22Rv1 (cell line): ENCODE results near the gene RNF220.

Experiments used
- H3K27ac ChIP-seq: fragments of 450-650 bp; 2 replicates; pipeline ENCODE4 v1.5.1; 2017
- ZFX ChIP-seq: fragments of 450-650 bp; IDR thresholded peaks from 2 replicates; pipeline ENCODE4 v1.6.1; 2017; ENCODE audit warnings: antibody characterized with exemption, borderline replicate concordance
- TF ChIP-seq, protein P1 (sequence below): fragments of 450-650 bp; IDR thresholded peaks from 2 replicates; pipeline ENCODE4 v1.5.1; 2017; ENCODE audit warnings: mild to moderate bottlenecking

The RNF220 gene

DNA sequence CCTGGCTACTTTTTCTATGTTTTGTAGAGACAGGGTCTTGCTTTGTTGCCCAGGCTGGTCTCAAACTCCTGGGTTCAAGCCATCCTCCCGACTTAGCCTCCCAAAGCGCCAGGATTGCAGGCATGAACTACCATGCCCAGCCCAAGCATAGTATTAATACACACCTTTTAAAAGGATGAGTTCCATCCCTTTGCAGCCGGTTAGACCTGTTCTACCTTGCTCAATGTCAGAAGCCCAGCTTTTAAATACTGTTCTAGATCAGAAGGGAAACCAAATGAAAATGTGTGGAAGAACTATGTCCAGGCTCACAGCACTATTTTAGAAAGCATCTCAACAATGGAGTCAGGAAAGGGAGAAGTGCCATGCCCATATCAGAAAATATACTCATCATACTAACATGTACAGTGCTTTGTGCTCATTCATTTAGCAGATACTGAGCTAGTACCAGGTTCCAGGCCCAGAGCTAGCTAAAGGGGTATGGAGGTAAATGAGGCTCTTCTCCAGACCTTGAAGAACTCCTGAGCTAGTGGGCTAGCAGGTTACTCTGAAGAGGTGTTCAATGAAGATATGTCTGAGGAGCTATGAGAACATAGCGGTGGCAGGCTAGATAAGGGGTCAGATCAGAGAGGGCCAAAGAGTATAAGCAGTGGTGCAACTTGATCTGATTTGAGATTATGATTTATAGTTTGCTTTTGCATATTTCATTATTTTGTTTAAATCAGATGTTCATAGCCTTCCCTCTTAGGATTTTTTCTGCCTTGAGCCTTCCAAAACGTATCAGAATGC is 78.2 kb downstream of the RNF220 start:
- TF ChIP-seq, protein P1, sequence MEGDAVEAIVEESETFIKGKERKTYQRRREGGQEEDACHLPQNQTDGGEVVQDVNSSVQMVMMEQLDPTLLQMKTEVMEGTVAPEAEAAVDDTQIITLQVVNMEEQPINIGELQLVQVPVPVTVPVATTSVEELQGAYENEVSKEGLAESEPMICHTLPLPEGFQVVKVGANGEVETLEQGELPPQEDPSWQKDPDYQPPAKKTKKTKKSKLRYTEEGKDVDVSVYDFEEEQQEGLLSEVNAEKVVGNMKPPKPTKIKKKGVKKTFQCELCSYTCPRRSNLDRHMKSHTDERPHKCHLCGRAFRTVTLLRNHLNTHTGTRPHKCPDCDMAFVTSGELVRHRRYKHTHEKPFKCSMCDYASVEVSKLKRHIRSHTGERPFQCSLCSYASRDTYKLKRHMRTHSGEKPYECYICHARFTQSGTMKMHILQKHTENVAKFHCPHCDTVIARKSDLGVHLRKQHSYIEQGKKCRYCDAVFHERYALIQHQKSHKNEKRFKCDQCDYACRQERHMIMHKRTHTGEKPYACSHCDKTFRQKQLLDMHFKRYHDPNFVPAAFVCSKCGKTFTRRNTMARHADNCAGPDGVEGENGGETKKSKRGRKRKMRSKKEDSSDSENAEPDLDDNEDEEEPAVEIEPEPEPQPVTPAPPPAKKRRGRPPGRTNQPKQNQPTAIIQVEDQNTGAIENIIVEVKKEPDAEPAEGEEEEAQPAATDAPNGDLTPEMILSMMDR = no peak
- no peak for TF ChIP-seq ZFX

DNA sequence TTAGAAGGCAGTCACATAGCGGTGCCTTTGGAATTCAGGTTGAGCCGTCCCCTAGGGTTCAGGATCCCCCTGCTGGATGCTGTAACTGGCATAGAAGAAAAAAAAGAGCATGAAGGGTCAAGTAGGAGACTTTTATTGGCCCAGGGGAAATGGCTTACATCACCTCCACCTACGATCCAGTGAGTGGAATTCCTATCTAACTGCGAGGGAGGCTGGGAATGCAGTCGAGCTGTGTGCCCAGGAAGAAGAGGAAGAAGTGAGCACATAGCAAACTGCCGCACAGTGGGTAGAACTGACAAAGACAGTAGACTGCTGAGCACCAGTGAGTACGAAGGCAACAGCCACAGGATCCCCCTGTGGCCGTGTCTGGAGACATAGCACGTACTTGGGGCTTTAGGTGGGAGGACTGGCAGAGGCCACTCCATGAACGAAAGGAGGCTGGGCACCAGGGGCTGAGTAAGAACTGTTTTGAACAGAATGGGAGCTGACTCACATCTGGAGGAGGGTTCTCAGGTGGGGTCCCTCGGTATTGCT is 79.2 kb downstream of the RNF220 start:
- TF ChIP-seq ZFX = no peak
- TF ChIP-seq, protein P1 = no peak
- no peak overlapping the region for H3K27ac ChIP-seq

More for the DNA sequence above, 78.2 kb downstream of the RNF220 start:
- no peak overlapping the region for H3K27ac ChIP-seq

DNA sequence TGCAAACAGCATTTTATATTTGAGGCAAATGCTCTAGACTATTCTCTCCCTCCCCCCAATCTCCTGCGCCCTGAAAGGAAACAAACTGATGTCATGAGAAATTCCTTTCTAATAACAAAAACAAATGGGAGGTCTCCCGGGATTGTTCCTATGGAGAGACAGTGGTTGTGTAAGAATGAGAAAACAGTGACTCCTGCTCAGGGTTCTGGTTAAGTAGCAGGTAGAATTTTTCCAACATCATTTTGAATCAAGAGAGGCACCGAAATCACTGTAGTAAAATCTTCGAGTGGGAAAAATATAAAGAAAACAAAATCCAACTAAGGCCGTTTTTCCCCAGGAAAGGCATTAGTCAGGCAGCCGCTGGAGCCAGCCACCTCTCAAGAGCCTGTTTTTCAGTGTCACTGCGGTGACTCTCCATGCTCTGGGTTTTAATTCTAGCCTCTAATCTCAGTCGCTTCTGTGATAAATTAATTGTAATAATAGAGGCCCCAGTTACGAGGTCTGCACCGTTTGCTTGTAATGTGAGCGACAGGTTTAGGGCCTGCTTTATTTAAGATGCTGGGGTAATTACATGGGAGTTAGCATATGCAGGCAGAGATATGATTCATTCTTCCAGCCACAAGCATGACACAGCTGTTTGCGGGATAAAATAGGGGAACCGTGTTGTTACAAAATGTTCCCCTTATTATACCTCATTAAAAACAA is 80.3 kb downstream of the RNF220 start:
- H3K27ac ChIP-seq = no peak overlapping the region
- no peak for TF ChIP-seq ZFX
- TF ChIP-seq, protein P1 = no peak

DNA sequence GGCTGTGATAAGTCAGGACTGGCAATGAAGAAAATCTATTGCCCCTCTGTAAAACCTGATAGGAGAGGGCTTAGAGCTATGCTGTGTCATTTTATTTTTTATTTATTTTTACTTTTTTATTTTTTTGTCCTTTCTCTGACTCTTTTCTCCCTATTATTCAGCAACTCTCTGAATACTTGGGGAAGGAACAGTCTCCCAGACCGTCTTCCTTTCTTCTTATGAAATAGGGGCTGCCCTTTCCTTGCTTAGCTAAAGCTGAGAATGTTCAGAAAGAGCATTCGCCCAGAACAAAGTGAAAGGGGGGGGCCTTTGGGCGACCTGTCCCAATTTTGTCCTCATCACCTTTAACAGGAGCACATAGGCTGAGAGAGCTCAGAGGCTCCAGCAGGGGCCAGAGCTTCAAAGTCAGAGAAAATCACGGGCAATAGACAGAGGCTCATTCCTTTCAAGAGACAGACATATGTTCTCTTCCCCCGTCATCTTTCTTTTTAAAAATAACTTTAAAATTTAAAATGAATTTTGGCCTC is 80.9 kb downstream of the RNF220 start:
- TF ChIP-seq, protein P1 = no peak
- no peak for TF ChIP-seq ZFX
- no peak overlapping the region for H3K27ac ChIP-seq

DNA sequence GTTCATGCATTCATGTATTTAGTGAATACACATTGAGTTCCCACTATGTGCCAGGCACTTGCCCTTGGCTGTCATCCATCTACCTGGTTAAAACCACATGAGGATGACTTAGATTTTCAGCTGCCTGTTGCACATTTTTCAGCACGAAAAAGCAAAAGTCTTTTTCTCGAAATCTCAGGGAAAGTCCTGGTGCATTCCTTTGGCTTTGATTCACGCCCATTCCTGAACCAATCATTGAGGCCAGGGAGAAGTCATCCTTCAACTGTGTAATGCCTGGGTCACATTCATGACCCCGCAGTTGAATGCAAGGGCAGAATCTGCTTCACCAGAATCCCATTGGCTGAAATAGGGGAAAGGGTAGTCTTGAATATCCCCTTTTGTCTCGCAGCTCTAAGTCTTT is 84.4 kb downstream of the RNF220 start:
- no peak overlapping the region for H3K27ac ChIP-seq
- TF ChIP-seq, protein P1 = no peak
- TF ChIP-seq ZFX = no peak

DNA sequence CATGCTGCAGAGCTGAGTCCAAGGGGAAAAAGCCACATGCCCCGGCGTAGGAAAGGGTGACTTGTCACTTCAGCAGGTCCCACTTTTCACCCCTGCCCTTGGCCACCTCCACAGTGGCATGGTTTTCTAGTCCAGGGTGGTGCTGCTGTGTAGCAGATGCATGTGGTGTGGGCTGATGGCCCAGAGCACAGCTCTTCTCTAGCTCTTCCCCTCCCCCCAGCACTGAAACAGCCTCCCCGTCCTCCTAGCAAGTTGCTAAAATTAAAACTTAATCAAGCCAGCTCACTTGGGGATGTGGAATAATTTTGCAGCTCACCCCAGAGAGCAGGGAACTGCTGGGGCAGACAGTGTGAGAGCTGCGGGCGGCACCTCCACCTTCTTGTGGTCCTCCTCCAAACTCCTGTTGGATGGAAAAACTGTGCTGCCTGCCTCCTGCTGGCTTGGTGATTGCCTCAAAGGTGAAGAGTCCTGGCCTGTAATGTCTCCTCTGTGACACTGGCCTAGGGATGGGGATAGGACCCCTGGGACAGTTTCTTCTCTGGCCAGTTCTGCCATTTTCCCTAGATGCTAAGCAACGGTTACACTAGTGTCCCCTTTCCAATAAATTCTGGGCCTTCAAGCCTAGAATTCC is 91.6 kb downstream of the RNF220 start:
- no peak overlapping the region for H3K27ac ChIP-seq
- TF ChIP-seq ZFX = no peak

DNA sequence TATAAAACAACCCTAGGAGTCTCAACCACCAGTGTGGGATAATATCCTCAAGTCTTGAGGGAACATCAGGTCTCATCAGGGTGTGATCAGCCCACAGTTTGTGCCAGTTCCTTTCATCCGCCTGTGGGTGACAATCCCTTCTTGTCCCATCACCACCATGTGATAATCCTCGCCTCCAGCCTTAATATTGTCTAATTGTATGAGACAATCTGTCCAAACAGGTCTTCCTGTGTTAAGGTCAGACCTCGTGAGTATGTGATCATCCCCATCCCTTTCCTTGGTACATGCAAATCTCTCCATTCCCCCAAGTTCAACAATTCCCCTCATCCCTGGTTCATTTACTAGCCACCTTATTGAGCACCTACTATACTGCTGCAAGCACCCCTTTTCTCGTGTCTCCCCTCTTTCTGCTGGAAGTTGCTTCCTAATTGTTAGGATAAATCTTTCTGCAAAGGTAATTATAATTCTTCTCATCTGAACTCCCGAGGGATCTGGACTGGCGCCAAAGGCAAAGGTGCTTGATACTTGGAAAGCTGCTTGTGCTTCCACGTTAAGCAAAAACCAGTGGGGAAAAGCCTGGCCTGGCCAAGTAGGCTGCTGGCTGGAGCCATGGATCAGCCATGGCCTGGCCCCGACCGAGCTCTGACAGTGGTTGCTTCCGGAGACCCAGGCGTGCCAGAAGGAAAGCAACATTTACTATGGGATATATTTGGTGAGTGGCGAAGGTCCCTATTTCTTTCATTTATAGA is 92.5 kb downstream of the RNF220 start:
- no peak overlapping the region for H3K27ac ChIP-seq
- TF ChIP-seq, protein P1 = no peak
- no peak for TF ChIP-seq ZFX
